ENCODE measurements around the gene TRRAP. TPM values are rescaled to one million over a fixed set of nuclear protein-coding genes. Genes with fewer than 3 reads are reported as not detected.

TRRAP gene
- total and polyA plus RNA-seq, 2 of the 4 experiments (the other 2 are of a cell fraction): 12.5 to 18.1 TPM

DNA sequence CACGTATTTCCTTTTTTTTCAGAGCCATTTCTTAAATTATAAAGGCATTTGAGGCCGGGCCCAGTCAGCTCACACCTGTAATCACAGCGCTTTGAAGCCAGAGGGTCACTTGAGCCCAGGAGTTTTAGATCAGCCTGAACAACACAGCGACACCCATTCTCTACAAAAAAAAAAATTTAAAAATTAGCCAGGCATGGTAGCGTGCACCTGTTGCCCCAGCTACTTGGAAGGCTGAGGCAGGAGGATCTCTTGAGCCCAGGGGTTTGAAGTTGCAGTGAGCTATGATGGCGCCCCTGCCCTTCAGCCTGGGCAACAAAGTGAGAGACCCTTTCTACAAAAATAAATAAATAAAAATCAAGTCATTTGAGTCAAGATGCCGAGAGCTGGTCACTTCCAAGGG is 11.6 kb upstream of the TRRAP start:
- Histone ChIP-seq H4K91ac (ENCODE audit: insufficient read depth, low read depth, low read length) (no peak overlapping the region), H3K9me1 (ENCODE audit: insufficient read depth, low read length) (peaks cover 9% of the 10 kb centered on the region), H2BK15ac (ENCODE audit: low read depth, low read length) (no peak overlapping the region), H3K9me3 (ENCODE audit: control insufficient read depth, insufficient read depth, low read length) (no peaks in the 10 kb centered on the region), H3K14ac (replicated peaks; ENCODE audit: low read depth, low read length) (no peak overlapping the region), H3K4me3 (ENCODE audit: insufficient read depth, low read depth, low read length) (no peak overlapping the region), H3K27ac (ENCODE audit: insufficient read depth, low read length) (no peak overlapping the region), H3K56ac (ENCODE audit: extremely low read depth, insufficient read depth, low read length) (no peak overlapping the region), H4K20me1 (ENCODE audit: insufficient read depth, low read length) (no peaks in the 10 kb centered on the region), H2BK120ac (ENCODE audit: low read depth, low read length) (no peak overlapping the region), H3K9ac (ENCODE audit: low read depth, low read length) (no peak overlapping the region), H3K27me3 (ENCODE audit: control insufficient read depth, insufficient read depth, low read length) (peaks cover 12% of the 10 kb centered on the region), H2AFZ (replicated peaks; ENCODE audit: low read length, poor library complexity) (no peak overlapping the region), H3K79me1 (ENCODE audit: low read depth in 1 of 2, low read length in 2 of 2) (peaks cover 0 to 3% of the 10 kb centered on the region in 2 experiments; a peak in 1 of 4 replicates), H3K23ac (ENCODE audit: low read depth, low read length) (no peak overlapping the region), H3K4me1 (ENCODE audit: control insufficient read depth, insufficient read depth, low read length) (peaks cover 10% of the 10 kb centered on the region), H3K18ac (ENCODE audit: low read depth, low read length) (no peak overlapping the region), H2AK5ac (ENCODE audit: low read depth, low read length) (peak overlapping the region; percentile 48; the same call in 1 of the 2 replicates), H2AK9ac (replicated peaks; ENCODE audit: low read depth, low read length, poor library complexity) (no peak overlapping the region), H2BK5ac (ENCODE audit: low read depth, low read length, poor library complexity, severe bottlenecking) (no peak overlapping the region), H3K4me2 (ENCODE audit: low read depth, low read length) (no peak overlapping the region), H2BK20ac (ENCODE audit: low read depth, low read length) (peak overlapping the region; percentile 46; the same call in 1 of the 2 replicates), H3K36me3 (ENCODE audit: control insufficient read depth, insufficient read depth, low read length) (no peaks in the 10 kb centered on the region), H3K4ac (ENCODE audit: low read depth, low read length) (no peak overlapping the region), H4K8ac (ENCODE audit: low read depth in 2 of 2, low read length in 2 of 2) (no peak overlapping the region), H4K5ac (ENCODE audit: low read depth, low read length) (no peak overlapping the region)
- 100% methylated on average over 1 of the region's 7 CpGs; no CpG with 5 or more reads in 1 of the 2 experiments for WGBS, 2 experiments (ENCODE audit: extremely low coverage in 2 of 2, insufficient read length in 1 of 2)
- in situ Hi-C loops (cut with MboI; ENCODE audit: low sequenced_read_pairs) (no loop called here), dilution Hi-C loops (cut with HindIII; ENCODE audit: low sequenced_read_pairs, unreplicated experiment) (no loop called here), intact Hi-C loops (cut with micrococcal nuclease) (no loop called here)
- DNase-seq: no peak
- no TSS peak for BruUV-seq (replicated peaks)
- CTCF ChIA-PET: interaction anchor here (0.8 kb wide), 1 partner anchor 35 kb away, joined by 3 read pairs; no protein-coding TSS in a partner anchor
- POLR2A ChIA-PET (ENCODE audit: unreplicated experiment): no interaction called here
- ATAC-seq (ENCODE audit: low read depth): no peak
- TF ChIP-seq FOS (IDR thresholded peaks at IDR 0.05; ENCODE audit: low read depth, low read length) (no peak), SMC3 (IDR thresholded peaks at IDR 0.05; ENCODE audit: low read depth, low read length) (no peak), NFE2L2 (IDR thresholded peaks at IDR 0.05; ENCODE audit: low read depth, low read length) (no peak), MAFK (IDR thresholded peaks at IDR 0.05; ENCODE audit: low read depth, low read length) (no peak), RCOR1 (IDR thresholded peaks at IDR 0.05; ENCODE audit: insufficient replicate concordance, low read length) (no peak), POLR2A (IDR thresholded peaks at IDR 0.05; ENCODE audit: low read depth, low read length) (no peak), MAZ (IDR thresholded peaks at IDR 0.05; ENCODE audit: borderline replicate concordance, low read depth, low read length) (no peak), CHD1 (IDR thresholded peaks at IDR 0.05; ENCODE audit: low read depth, low read length) (no peak), MXI1 (IDR thresholded peaks at IDR 0.05; ENCODE audit: borderline replicate concordance, low read depth, low read length) (no peak), CEBPB (IDR thresholded peaks at IDR 0.05; ENCODE audit: low read depth, low read length) (no peak)
- TF ChIP-seq, protein P1, sequence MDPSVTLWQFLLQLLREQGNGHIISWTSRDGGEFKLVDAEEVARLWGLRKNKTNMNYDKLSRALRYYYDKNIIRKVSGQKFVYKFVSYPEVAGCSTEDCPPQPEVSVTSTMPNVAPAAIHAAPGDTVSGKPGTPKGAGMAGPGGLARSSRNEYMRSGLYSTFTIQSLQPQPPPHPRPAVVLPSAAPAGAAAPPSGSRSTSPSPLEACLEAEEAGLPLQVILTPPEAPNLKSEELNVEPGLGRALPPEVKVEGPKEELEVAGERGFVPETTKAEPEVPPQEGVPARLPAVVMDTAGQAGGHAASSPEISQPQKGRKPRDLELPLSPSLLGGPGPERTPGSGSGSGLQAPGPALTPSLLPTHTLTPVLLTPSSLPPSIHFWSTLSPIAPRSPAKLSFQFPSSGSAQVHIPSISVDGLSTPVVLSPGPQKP (IDR thresholded peaks at IDR 0.05; ENCODE audit: borderline replicate concordance, low read depth, low read length): no peak
- TF ChIP-seq, protein P2, sequence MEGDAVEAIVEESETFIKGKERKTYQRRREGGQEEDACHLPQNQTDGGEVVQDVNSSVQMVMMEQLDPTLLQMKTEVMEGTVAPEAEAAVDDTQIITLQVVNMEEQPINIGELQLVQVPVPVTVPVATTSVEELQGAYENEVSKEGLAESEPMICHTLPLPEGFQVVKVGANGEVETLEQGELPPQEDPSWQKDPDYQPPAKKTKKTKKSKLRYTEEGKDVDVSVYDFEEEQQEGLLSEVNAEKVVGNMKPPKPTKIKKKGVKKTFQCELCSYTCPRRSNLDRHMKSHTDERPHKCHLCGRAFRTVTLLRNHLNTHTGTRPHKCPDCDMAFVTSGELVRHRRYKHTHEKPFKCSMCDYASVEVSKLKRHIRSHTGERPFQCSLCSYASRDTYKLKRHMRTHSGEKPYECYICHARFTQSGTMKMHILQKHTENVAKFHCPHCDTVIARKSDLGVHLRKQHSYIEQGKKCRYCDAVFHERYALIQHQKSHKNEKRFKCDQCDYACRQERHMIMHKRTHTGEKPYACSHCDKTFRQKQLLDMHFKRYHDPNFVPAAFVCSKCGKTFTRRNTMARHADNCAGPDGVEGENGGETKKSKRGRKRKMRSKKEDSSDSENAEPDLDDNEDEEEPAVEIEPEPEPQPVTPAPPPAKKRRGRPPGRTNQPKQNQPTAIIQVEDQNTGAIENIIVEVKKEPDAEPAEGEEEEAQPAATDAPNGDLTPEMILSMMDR (conservative IDR thresholded peaks at IDR 0.05; ENCODE audit: low read depth, low read length): no peak
